ENCODE results near the gene SLC25A45. TPM values are rescaled to one million over a fixed set of nuclear protein-coding genes. Genes with fewer than 3 reads are reported as not detected.

SLC25A45 gene
- total RNA-seq, 4 donors from 2014 or later, result 2.2 to 5.6 (median 5.2) TPM

DNA sequence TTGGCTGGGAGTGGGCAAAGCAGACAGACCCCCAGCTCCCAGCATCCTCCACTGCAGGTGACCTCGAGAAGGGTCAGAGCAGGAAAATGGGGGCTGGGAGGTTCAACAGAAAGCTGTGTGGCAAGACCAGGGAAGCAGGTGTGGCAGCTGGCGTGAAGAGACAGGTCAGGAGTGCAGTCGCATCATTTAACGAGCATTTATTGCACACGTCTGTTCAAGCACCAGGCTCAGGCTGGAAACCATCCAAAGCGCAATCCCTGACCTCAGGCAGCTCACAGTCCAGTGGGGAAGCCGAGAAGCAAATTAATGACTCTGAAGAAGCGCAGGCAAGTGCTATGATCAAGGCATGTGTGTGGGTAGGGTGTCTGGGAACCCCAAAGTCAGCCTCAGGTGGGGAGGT, 7.4 kb downstream of the SLC25A45 start:
- Histone ChIP-seq H3K4me1 (peaks cover 0 to 4% (median 0%) of the 10 kb centered on the region in 4 donors), H3K27me3 (no peaks in the 10 kb centered on the region), H3K4me3 (no peak overlapping the region), H3K9me3 (no peaks in the 10 kb centered on the region), H3K27ac (peak overlapping the region in 1 of 4 donors; percentile 30), H3K36me3 (no peaks in the 10 kb centered on the region)
- TF ChIP-seq, protein P1, sequence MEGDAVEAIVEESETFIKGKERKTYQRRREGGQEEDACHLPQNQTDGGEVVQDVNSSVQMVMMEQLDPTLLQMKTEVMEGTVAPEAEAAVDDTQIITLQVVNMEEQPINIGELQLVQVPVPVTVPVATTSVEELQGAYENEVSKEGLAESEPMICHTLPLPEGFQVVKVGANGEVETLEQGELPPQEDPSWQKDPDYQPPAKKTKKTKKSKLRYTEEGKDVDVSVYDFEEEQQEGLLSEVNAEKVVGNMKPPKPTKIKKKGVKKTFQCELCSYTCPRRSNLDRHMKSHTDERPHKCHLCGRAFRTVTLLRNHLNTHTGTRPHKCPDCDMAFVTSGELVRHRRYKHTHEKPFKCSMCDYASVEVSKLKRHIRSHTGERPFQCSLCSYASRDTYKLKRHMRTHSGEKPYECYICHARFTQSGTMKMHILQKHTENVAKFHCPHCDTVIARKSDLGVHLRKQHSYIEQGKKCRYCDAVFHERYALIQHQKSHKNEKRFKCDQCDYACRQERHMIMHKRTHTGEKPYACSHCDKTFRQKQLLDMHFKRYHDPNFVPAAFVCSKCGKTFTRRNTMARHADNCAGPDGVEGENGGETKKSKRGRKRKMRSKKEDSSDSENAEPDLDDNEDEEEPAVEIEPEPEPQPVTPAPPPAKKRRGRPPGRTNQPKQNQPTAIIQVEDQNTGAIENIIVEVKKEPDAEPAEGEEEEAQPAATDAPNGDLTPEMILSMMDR (IDR thresholded peaks at IDR 0.05), result no peak
- TF ChIP-seq POLR2AphosphoS5 (IDR thresholded peaks at IDR 0.05) (peak in 1 of 3 donors; percentile 9), POLR2A (IDR thresholded peaks at IDR 0.05) (no peak), EP300 (IDR thresholded peaks at IDR 0.05; ENCODE audit: low read depth) (no peak)
- peak; percentile 56 for DNase-seq
- intact Hi-C loops (cut with DNase I; ENCODE audit: low total_unique reads) (no loop called here), in situ Hi-C loops (cut with MboI; ENCODE audit: low pct_ligation_motif_present in 1 of 4, low pct_unique_long_range_greater_than_20kb in 1 of 4, low sequenced_read_pairs in 3 of 4) (no loop called here)
- 49 to 69% methylated on average over 3 to 8 of the region's 8 CpGs for WGBS, 2 donors (ENCODE audit: low coverage in 1 of 2)

DNA sequence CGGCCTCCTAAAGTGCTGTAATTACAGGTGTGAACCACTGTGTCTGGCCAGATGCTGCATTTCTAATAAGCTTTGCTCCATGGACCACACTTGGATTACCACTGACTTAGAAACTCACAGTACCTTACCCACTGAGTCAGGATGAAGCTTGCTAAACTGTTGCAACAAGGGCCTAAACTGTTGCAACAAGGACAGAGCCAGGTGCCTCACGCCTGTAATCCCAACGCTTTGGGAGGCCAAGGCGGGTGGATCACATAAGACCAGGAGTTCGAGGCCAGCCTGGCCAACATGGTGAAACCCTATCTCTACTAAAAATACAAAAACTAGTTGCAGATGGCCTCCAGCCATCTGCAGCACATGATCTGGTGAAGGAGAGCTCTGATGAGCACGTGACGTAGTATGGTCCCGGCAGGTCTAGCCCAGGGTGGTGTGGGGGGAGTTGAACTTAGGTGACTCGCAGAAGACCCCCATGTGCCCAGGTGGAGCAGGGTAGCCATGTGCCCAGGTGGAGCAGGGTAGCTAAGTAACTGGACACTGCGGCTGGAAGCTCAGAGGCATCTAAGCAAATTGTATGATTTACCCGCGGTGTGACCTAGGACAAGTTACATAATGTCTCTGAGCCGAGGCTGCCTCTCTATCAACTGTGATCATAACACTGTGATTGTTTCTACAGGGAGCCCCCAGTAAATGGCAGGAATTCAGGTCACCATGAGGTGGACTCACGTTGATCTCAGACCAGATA, 8.4 kb downstream of the SLC25A45 start:
- no peak for DNase-seq
- Histone ChIP-seq H3K27me3 (no peaks in the 10 kb centered on the region), H3K4me3 (no peak overlapping the region), H3K36me3 (no peaks in the 10 kb centered on the region), H3K4me1 (peaks cover 0 to 4% (median 0%) of the 10 kb centered on the region in 4 donors), H3K27ac (no peak overlapping the region), H3K9me3 (no peaks in the 10 kb centered on the region)
- 90 to 100% methylated on average over 1 to 14 of the region's 14 CpGs for WGBS, 2 donors (ENCODE audit: low coverage in 1 of 2)
- TF ChIP-seq EP300 (IDR thresholded peaks at IDR 0.05; ENCODE audit: low read depth) (no peak), POLR2AphosphoS5 (IDR thresholded peaks at IDR 0.05) (no peak), POLR2A (IDR thresholded peaks at IDR 0.05) (no peak)
- TF ChIP-seq, protein P1 (IDR thresholded peaks at IDR 0.05), result no peak
- intact Hi-C loops (cut with DNase I; ENCODE audit: low total_unique reads) (no loop called here), in situ Hi-C loops (cut with MboI; ENCODE audit: low pct_ligation_motif_present in 1 of 4, low pct_unique_long_range_greater_than_20kb in 1 of 4, low sequenced_read_pairs in 3 of 4) (loop anchor here in 1 of 4 donors (5.0 kb wide), 1 partner anchor 138 kb away; no protein-coding TSS in a partner anchor)

DNA sequence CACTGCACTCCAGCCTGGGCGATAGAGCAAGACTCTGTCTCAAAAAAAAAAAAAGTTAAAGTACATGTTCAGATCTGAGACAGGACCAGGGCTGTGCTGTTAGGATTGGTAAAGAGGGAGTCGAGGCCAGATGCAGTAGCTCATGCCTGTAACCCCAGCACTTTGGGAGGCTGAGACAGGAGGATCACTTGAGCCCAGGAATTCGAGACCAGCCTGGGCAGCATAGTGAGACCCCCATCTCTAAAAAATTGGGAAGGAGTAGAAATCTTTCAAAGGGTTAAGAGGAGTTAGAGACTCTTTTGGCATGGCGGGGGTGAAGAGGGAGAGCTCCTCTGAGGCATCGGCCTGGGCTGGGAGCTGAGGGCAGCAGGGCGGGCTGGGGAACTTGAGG, 11.8 kb downstream of the SLC25A45 start:
- H3K4me3 ChIP-seq, result no peak overlapping the region
- no peaks in the 10 kb centered on the region for H3K9me3 ChIP-seq
- intact Hi-C loops (cut with DNase I; ENCODE audit: low total_unique reads) (no loop called here), in situ Hi-C loops (cut with MboI; ENCODE audit: low pct_ligation_motif_present in 1 of 4, low pct_unique_long_range_greater_than_20kb in 1 of 4, low sequenced_read_pairs in 3 of 4) (loop anchor here in 1 of 4 donors (5.0 kb wide), 1 partner anchor 142 kb away; no protein-coding TSS in a partner anchor)
- H3K27ac ChIP-seq, result peak overlapping the region in 1 of 4 donors; percentile 43
- no peak for TF ChIP-seq EP300 (IDR thresholded peaks at IDR 0.05; ENCODE audit: low read depth)
- TF ChIP-seq, protein P1 (IDR thresholded peaks at IDR 0.05), result no peak
- no peak for TF ChIP-seq POLR2AphosphoS5 (IDR thresholded peaks at IDR 0.05)
- TF ChIP-seq POLR2A (IDR thresholded peaks at IDR 0.05), result no peak
- no peaks in the 10 kb centered on the region for H3K36me3 ChIP-seq
- no peaks in the 10 kb centered on the region for H3K27me3 ChIP-seq
- DNase-seq, result no peak
- H3K4me1 ChIP-seq, result peaks cover 0 to 21% (median 12%) of the 10 kb centered on the region in 4 donors
- 83 to 84% methylated on average over 2 to 6 of the region's 6 CpGs for WGBS, 2 donors (ENCODE audit: low coverage in 1 of 2)

DNA sequence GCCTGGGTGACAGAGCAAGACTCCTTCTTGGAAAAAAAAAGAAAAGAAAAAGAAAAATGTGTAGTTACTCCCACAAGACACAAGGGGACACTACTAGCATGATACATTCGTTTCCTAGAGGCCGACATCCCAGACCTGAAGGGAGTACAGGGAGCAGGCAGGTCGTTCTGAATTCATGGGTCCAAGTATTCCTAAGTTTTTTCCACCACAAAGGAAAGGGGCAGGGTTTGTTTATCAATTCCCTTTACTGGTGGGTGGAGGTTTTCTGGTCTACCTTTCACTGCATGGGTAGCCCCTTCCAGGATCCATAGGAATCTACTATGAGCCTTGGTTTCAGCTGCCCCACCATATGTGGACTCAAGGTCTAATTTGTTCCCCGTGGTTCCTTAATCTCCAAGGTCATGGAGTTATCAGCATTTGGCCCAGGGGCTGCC, 16.1 kb downstream of the SLC25A45 start:
- 0 to 2% methylated on average over 1 to 4 of the region's 4 CpGs for WGBS, 2 donors (ENCODE audit: low coverage in 1 of 2)
- Histone ChIP-seq H3K27ac (peak overlapping the region; percentile 11 to 71 (median 50)), H3K9me3 (no peaks in the 10 kb centered on the region), H3K27me3 (no peaks in the 10 kb centered on the region), H3K36me3 (no peaks in the 10 kb centered on the region), H3K4me1 (peaks cover 0 to 21% (median 12%) of the 10 kb centered on the region in 4 donors), H3K4me3 (no peak overlapping the region)
- in situ Hi-C loops (cut with MboI; ENCODE audit: low pct_ligation_motif_present in 1 of 4, low pct_unique_long_range_greater_than_20kb in 1 of 4, low sequenced_read_pairs in 3 of 4) (loop anchor here in 3 of 4 donors (5.0 to 10.0 kb wide), 3 partner anchors 48 to 148 kb away; no protein-coding TSS in a partner anchor), intact Hi-C loops (cut with DNase I; ENCODE audit: low total_unique reads) (loop anchor here (5.0 kb wide), 1 partner anchor 146 kb away; no protein-coding TSS in a partner anchor)
- peak; percentile 54 for DNase-seq
- TF ChIP-seq, protein P1 (IDR thresholded peaks at IDR 0.05), result peak; percentile 78 to 95 (median 84)
- TF ChIP-seq EP300 (IDR thresholded peaks at IDR 0.05; ENCODE audit: low read depth) (no peak), POLR2AphosphoS5 (IDR thresholded peaks at IDR 0.05) (peak in 1 of 3 donors; percentile 31)

Data from transverse colon (tissue), 4 donors.